NCI-H1930 (cell line): ENCODE results near the gene NUFIP2.
"Not testable (repeated sequence)": the region's sequence is repeated elsewhere in the genome, so short reads cannot be mapped to it uniquely, and the experiment has no call there.

Experiments used
- DNase-seq, 2 experiments: peaks; one replicate each; lab custom pipeline; 2025; lab: John Stamatoyannopoulos, UW

NUFIP2 gene

DNA sequence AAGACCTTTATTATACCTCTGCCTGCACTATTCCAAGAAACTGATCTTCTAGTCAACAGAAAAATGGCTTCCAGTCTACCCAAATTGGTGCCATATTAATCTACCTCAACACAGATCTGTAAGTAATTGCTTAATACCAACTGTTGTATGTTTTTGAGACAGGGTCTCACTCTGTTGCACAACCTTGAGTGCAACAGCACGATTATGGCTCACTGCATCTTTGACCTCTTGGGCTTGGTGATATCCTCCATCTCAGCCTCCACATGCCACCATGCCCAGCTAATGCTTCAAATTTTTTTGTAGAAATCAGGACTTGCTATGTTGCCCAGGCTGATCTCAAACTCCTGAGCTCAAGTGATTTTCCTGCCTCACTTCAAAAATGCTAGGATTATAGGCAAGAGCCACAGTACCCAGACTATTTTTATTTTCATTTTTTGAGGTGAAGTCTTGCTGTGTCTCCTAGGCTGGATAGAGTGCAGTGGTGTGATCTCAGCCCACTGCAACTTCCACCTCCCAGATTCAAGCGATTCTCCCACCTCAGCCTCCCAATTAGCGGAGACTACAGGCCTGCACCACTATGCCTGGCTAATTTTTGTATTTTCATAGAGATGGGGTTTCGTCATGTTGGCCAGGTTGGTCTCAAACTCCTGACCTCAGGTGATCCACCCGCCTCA, 14.4 kb downstream of the NUFIP2 start:
- DNase-seq, result no peak

GRCh38 chr17:29278692-29279091, 15.3 kb downstream of the NUFIP2 start:
- no peak for DNase-seq

- DNase-seq, result no peak
Measured at GRCh38 chr17:29273924-29274323, 20.0 kb downstream of the NUFIP2 start.

DNA sequence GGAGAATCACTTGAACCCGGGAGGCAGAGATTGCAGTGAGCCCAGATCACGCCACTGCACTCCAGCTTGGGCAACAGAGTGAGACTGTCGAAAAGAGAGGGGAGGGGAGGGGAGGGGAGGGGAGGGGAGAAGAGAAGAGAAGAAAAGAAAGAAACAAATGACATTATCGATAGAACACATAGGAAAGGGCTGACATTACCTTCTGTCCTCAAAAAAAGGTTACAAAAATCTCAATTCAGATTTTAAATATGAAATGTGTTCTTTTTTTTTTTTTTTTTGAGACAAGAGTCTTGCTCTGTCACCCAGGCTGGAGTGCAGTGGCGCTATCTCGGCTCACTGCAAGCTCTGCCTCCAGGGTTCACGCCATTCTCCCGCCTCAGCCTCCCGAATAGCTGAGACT, 22.0 kb downstream of the NUFIP2 start:
- not testable (repeated sequence) for DNase-seq

DNA sequence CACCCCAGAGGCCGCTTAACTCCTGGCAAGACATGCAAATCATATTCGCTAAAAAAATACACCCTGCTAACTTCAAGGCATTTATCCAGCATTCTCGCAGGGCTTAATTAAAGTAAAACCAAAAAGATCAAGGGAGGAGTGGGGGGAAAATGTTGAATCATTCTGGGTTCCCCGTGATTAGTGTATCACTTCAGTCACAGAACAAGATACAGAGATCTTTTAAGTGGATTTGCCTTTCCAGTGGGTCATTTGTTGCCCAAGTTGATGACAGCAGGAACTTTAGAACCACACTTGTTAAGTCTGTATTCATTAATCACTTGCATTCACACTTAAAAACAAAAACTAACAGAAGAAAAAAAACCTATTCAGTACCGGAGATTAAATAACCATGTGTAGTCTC, 30.0 kb downstream of the NUFIP2 start:
- no peak for DNase-seq

DNA sequence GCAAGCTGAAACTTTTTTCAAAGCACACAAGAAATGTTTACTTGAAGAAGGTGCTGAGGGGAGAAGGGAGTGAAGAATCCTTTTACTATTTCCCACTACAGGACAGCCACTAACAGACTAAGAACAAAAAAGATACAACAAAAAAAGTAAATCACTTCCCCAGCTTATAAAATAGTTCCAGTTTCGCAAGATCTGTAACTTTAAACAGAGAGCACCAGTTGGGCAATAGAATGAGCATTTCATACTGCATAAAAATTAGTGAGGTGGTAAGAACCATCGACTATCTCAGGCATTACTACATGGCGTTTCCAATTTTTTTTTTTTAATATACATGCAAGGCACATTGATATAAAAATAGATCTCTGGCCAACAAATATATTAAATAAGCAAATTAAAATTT, 36.2 kb downstream of the NUFIP2 start:
- no peak for DNase-seq

- DNase-seq, result no peak
Measured at GRCh38 chr17:29256735-29257466, 37.0 kb downstream of the NUFIP2 start.

GRCh38 chr17:29255926-29256522, 37.9 kb downstream of the NUFIP2 start:
- no peak for DNase-seq

- DNase-seq, result no peak
Measured at GRCh38 chr17:29253037-29253436, 40.9 kb downstream of the NUFIP2 start.

- no peak for DNase-seq
Measured at GRCh38 chr17:29252101-29252791, 41.7 kb downstream of the NUFIP2 start.

DNA sequence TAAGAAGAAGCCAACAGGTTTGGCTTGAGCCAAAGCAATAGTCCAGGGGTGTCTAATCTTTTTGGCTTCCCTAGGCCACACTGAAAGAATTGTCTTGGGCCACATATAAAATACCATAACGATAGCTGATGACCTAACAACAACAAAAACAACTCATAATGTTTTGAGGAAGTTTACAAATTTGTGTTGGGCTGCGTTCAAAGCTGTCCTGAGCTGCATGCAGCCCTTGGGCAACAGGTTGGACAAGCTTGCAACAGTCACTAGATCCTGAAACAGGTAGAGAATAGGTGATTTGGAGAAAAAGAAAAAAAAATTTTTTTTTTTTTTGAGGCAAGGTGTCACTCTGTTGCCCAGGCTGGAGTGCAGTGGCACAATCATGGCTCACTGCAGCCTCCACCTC, 42.8 kb downstream of the NUFIP2 start:
- DNase-seq, result no peak

- DNase-seq, result no peak
Measured at GRCh38 chr17:29250666-29251065, 43.3 kb downstream of the NUFIP2 start.

DNA sequence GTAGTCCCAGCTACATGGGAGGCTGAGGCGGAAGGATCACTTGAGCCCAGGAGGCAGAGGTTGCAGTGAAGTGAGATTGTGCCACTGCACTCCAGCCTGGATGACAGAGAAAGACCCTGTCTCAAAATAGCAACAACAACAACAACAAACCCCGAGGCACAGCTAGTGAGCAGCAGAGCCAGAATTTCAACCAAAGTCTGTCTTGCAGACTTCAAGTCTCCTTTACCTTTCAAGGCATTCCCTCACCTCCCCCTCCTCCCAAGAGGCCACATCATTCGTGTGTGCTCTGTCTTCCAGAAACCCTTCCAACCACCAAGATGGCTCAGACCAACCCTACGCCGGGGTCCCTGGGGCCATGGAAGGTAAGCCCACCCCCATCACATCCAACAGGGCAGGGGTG, 45.1 kb downstream of the NUFIP2 start:
- DNase-seq, result no peak

DNA sequence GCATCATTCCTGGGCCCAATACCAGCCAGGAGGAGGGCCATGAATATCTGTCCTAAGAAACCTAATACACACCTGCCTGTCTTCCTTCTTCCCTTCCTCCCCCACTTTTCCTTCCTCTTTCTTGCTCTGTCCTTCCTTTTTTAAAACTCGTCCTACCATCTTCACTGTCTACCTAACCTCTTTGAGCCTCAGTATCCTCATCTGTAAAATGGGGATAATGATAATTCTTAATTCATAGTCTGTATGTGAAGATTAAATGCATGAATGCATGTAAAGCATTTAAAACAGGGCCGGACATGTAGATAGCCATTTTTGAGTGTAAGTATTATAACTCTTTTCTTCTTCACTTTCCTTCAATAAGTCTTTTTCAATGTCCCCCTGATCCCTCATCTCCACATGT, 46.7 kb downstream of the NUFIP2 start:
- DNase-seq, result no peak

- no peak for DNase-seq
Measured at GRCh38 chr17:29246628-29247027, 47.3 kb downstream of the NUFIP2 start, which contains the start of gene CRYBA1. CRYBA1 (plus strand) TSS chr17:29246859; CDS start chr17:29246864, 5 bp downstream.

- DNase-seq, result no peak
Measured at GRCh38 chr17:29245401-29245800, 48.5 kb downstream of the NUFIP2 start.

GRCh38 chr17:29243792-29244191, 50.2 kb downstream of the NUFIP2 start:
- DNase-seq, result peak in 1 of 2 experiments; percentile 8

- no peak for DNase-seq
Measured at GRCh38 chr17:29242790-29243189, 51.2 kb downstream of the NUFIP2 start.

- no peak for DNase-seq
Measured at GRCh38 chr17:29242051-29242450, 51.9 kb downstream of the NUFIP2 start.

- peak in 1 of 2 experiments; percentile 9 for DNase-seq
Measured at GRCh38 chr17:29240968-29241963, 52.7 kb downstream of the NUFIP2 start.

DNA sequence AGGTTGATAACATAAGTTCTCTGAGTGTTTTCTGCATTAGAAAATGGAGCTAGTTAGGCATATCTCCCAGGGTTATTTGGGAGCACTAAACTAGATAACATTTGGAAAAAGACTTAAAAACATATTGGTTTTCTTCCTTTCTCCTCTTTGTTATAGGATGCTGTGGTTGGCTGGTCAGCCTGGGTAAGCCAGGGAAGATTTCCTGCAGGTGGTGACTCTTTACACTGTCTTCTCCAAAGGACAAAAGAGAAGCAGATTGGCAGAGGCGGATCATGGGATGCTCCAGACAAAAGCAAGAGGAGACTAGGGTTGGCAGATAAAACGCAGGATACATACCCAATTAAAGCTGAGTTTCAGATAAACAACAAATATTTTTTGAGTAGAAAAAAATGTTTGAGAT, 53.5 kb downstream of the NUFIP2 start:
- DNase-seq, result no peak
